WI38 (cell line): ENCODE results near the gene NEK8.

Experiments used
- H3K4me3 ChIP-seq: 2 replicates; pipeline ENCODE4 v1.5.1; 2011; ENCODE audit warnings: low read depth, mild to moderate bottlenecking, control low read depth, low read length
- CTCF ChIP-seq: IDR thresholded peaks from 2 replicates; pipeline ENCODE4 v1.5.1; 2012; ENCODE audit warnings: low read depth, mild to moderate bottlenecking, control low read depth, low read length

The NEK8 gene

GRCh38 chr17:28710861-28711722, 17.5 kb upstream of the NEK8 start:
- no peak for TF ChIP-seq CTCF
- peak overlapping the region; percentile 59 for H3K4me3 ChIP-seq

- peak within 1 kb of the TSS; percentile 59 for H3K4me3 ChIP-seq
- no peak for TF ChIP-seq CTCF
Measured at GRCh38 chr17:28711723-28712031, 16.9 kb upstream of the NEK8 start, which contains the start of gene PROCA1. TSS of gene PROCA1 (minus strand) at chr17:28711888. CDS start at chr17:28711660, 228 bp downstream.

- no peak for TF ChIP-seq CTCF
- no peak overlapping the region; the same call in 1 of the 2 replicates for H3K4me3 ChIP-seq
Measured at GRCh38 chr17:28712032-28712704, 16.4 kb upstream of the NEK8 start.

DNA sequence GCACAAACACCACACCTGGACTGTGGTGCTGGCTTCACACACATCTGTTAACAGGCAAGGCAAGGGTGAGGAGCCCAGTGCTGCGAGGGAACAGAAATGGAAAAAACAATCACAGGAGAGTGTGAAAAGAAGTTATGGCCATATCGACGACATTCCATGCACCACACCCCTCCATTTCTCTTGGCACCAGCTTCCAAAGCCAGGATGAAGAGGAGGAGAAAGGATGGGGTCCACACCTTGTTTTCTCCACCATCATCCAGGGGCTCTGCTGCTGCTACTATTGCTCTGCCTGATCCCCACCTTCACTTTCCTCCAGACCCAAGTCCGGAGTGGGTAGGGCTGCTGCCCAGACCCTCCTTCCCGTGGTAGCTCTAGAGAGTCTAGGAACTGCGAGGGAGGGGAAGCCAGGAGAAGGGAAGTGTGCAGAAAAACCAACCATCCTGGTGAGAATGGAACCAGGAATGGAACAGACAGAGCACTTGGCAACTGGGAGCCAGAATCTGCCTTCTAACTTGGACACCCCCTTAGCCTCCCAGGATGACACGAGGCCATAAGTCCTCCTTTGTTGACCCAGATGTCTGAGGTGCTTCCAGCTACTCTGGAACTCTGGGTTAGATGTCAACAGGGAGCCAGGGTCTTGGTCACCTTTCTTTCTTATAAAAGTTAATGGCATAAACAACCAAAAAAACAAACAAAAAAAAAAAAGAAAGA, 15.7 kb upstream of the NEK8 start:
- TF ChIP-seq CTCF, result no peak
- H3K4me3 ChIP-seq, result no peak overlapping the region

DNA sequence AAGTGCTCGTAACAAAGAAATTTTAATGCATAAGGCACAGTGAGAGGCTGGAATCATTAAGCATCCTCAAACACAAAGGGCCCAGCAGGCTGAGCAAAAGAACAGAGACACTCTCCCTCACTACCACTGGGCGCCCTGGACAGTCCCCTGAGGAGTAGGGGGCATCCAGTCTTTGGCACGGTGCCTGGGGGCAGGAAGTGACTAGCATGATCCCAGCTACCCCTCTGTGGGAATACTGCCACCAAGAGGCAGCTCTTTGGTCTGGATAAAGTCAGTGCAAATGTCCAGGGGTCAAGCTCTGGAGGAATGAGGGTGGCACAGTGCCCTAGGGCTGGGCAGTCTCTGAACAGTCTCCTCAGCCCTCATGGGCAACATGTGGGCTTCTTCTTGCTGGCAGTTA, 14.3 kb upstream of the NEK8 start:
- TF ChIP-seq CTCF, result no peak
- H3K4me3 ChIP-seq, result no peak overlapping the region

DNA sequence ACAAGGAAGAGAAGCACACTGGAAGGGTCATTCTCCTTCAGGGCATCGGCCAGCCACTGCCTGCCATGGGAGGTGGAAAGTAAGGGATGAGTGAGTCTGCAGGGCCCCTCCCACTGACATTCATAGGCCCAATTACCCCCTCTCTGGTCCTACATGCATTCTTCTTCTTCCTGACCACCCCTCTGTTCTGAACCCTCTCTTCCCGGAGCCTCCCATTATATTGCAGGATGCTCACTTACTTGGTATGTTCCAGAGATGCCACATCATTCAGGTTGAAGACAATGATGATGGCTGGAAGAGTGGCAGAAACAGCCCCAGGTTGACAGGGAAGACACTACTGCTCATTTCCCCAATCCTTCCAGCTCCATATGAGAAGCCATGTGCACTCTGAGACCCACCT, 13.4 kb upstream of the NEK8 start:
- TF ChIP-seq CTCF, result no peak
- H3K4me3 ChIP-seq, result peak overlapping the region; percentile 93
